ENCODE results near the gene KCTD2. TPM values are rescaled to one million over a fixed set of nuclear protein-coding genes. Genes with fewer than 3 reads are reported as not detected.
"Not testable (repeated sequence)": the region's sequence is repeated elsewhere in the genome, so short reads cannot be mapped to it uniquely, and the experiment has no call there.

Gene KCTD2
- polyA plus RNA-seq, 1 of the 3 experiments (the other 2 are of a cell fraction): 27.5 TPM

DNA sequence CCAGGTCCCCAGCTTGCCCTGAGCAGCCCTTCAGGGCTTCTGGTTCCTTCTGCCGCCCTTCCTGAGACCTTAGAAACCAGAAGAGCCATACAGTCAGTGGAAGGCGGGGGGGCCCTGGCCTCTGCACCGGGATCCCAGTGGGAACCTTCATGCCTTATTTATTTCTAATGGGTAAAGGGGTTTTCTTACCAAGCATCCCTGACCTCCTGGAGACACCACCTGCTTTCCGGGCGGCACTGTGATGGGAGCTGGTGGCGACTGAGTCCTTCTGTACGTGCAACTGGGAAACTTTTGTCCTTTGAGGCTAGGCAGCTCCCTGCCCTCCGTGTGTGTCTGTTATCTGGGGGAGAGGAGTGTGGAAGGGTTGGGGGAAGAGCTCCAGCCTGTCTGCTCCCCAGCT, 41.7 kb upstream of the KCTD2 start:
- H3K9me2 ChIP-seq: no peaks in the 10 kb centered on the region
- no peak for TF ChIP-seq RXRA (IDR thresholded peaks at IDR 0.05; ENCODE audit: borderline replicate concordance, low read depth)
- TF ChIP-seq, protein P1, sequence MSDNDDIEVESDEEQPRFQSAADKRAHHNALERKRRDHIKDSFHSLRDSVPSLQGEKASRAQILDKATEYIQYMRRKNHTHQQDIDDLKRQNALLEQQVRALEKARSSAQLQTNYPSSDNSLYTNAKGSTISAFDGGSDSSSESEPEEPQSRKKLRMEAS (IDR thresholded peaks at IDR 0.05; ENCODE audit: low read depth): no peak
- TF ChIP-seq JUND (IDR thresholded peaks at IDR 0.05): no peak
- TF ChIP-seq, protein P2, sequence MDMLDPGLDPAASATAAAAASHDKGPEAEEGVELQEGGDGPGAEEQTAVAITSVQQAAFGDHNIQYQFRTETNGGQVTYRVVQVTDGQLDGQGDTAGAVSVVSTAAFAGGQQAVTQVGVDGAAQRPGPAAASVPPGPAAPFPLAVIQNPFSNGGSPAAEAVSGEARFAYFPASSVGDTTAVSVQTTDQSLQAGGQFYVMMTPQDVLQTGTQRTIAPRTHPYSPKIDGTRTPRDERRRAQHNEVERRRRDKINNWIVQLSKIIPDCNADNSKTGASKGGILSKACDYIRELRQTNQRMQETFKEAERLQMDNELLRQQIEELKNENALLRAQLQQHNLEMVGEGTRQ (IDR thresholded peaks at IDR 0.05; ENCODE audit: borderline replicate concordance, low read depth, low read length): no peak
- no peak for TF ChIP-seq FOXM1 (IDR thresholded peaks at IDR 0.05; ENCODE audit: low read depth)
- no peak for TF ChIP-seq EZH2phosphoT487 (IDR thresholded peaks at IDR 0.05; ENCODE audit: borderline replicate concordance, low read depth)
- TF ChIP-seq POLR2AphosphoS5 (IDR thresholded peaks at IDR 0.05; ENCODE audit: low read depth, low read length): no peak
- TF ChIP-seq, protein P3, sequence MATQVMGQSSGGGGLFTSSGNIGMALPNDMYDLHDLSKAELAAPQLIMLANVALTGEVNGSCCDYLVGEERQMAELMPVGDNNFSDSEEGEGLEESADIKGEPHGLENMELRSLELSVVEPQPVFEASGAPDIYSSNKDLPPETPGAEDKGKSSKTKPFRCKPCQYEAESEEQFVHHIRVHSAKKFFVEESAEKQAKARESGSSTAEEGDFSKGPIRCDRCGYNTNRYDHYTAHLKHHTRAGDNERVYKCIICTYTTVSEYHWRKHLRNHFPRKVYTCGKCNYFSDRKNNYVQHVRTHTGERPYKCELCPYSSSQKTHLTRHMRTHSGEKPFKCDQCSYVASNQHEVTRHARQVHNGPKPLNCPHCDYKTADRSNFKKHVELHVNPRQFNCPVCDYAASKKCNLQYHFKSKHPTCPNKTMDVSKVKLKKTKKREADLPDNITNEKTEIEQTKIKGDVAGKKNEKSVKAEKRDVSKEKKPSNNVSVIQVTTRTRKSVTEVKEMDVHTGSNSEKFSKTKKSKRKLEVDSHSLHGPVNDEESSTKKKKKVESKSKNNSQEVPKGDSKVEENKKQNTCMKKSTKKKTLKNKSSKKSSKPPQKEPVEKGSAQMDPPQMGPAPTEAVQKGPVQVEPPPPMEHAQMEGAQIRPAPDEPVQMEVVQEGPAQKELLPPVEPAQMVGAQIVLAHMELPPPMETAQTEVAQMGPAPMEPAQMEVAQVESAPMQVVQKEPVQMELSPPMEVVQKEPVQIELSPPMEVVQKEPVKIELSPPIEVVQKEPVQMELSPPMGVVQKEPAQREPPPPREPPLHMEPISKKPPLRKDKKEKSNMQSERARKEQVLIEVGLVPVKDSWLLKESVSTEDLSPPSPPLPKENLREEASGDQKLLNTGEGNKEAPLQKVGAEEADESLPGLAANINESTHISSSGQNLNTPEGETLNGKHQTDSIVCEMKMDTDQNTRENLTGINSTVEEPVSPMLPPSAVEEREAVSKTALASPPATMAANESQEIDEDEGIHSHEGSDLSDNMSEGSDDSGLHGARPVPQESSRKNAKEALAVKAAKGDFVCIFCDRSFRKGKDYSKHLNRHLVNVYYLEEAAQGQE (IDR thresholded peaks at IDR 0.05; ENCODE audit: low read depth, low read length): no peak
- no peak for TF ChIP-seq FOXJ3 (CRISPR knock-in tag; IDR thresholded peaks at IDR 0.05)
- no peak for TF ChIP-seq SMC3 (IDR thresholded peaks at IDR 0.05; ENCODE audit: low read depth, low read length)
- no peak for TF ChIP-seq ELF1 (IDR thresholded peaks at IDR 0.05)
- POLR2A ChIA-PET: interaction anchor here (0.6 to 5.3 kb wide), 3 partner anchors 16 to 831 kb away, joined by 3 to 23 read pairs (median 3); no protein-coding TSS in a partner anchor
- CTCF ChIA-PET: interaction anchor here (0.7 to 19.8 kb wide), 7 partner anchors 8 to 85 kb away, joined by 3 to 295 read pairs (median 3); no protein-coding TSS in a partner anchor
- H3K4me2 ChIP-seq: no peak overlapping the region
- H3K9ac ChIP-seq: no peak overlapping the region
- H3K4me3 ChIP-seq (ENCODE audit: low read depth in 2 of 2, low read length in 1 of 2): no peak overlapping the region
- no peaks in the 10 kb centered on the region for H3K9me3 ChIP-seq
- H2AFZ ChIP-seq (ENCODE audit: low read depth): no peak overlapping the region
- DNase-seq: no peak
- H3F3A ChIP-seq (replicated peaks; ENCODE audit: insufficient read depth): no peaks in the 10 kb centered on the region
- H3K4me1 ChIP-seq (ENCODE audit: control insufficient read depth in 1 of 2, insufficient read depth in 2 of 2, low read depth in 1 of 2, low read length in 1 of 2): peaks cover 0 to 1% of the 10 kb centered on the region in 2 experiments; a peak in 1 of 4 replicates
- H3K27ac ChIP-seq (ENCODE audit: low read depth in 2 of 2, low read length in 1 of 2): no peak overlapping the region
- 94% methylated on average over 8 of the region's 8 CpGs for WGBS (ENCODE audit: low lambda C conversion rate)
- no peaks in the 10 kb centered on the region for H4K20me1 ChIP-seq (ENCODE audit: insufficient read depth)
- H3K79me2 ChIP-seq (ENCODE audit: insufficient read depth): no peaks in the 10 kb centered on the region
- peaks cover 18 to 32% of the 10 kb centered on the region in 2 experiments for H3K36me3 ChIP-seq (replicated peaks in 1 of 2; ENCODE audit: control insufficient read depth in 1 of 2, insufficient read depth in 2 of 2, low read length in 1 of 2)
- H3K27me3 ChIP-seq (ENCODE audit: insufficient read depth): no peaks in the 10 kb centered on the region

DNA sequence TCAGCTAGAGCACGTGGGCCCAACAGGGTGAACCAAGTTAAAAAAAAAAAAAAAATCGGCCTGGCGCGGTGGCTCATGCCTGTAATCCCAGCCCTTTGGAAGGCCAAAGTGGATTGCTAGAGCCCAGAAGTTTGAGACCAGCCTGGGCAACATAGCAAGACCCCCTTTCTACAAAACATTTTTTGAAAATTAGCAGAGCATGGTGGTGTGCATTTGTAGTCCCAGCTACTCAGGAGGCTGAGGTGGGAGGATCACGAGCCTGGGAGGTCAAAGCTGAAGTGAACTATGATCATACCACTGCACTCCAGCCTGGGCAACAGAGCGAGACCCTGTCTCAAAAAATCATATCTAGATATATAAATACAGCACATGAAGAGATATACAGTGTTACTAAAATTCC, 40.9 kb upstream of the KCTD2 start:
- not testable (repeated sequence) for H3K9me3 ChIP-seq; DNase-seq; H3K4me3 ChIP-seq (ENCODE audit: low read depth in 2 of 2, low read length in 1 of 2); H3F3A ChIP-seq (replicated peaks; ENCODE audit: insufficient read depth); H4K20me1 ChIP-seq (ENCODE audit: insufficient read depth); H3K9me2 ChIP-seq; H3K27ac ChIP-seq (ENCODE audit: low read depth in 2 of 2, low read length in 1 of 2); H2AFZ ChIP-seq (ENCODE audit: low read depth); H3K79me2 ChIP-seq (ENCODE audit: insufficient read depth); H3K4me1 ChIP-seq (ENCODE audit: control insufficient read depth in 1 of 2, insufficient read depth in 2 of 2, low read depth in 1 of 2, low read length in 1 of 2); H3K4me2 ChIP-seq; H3K27me3 ChIP-seq (ENCODE audit: insufficient read depth); H3K9ac ChIP-seq
- peaks cover 15 to 32% of the 10 kb centered on the region in 2 experiments for H3K36me3 ChIP-seq (replicated peaks in 1 of 2; ENCODE audit: control insufficient read depth in 1 of 2, insufficient read depth in 2 of 2, low read length in 1 of 2)
- CTCF ChIA-PET: interaction anchor here (0.9 to 19.8 kb wide), 9 partner anchors 11 to 83 kb away, joined by 3 to 295 read pairs (median 4); partner anchors contain the start of gene USH1G
- POLR2A ChIA-PET: interaction anchor here (1.1 to 5.3 kb wide), 2 partner anchors 16 to 44 kb away, joined by 3 to 23 read pairs; no protein-coding TSS in a partner anchor
- 92% methylated on average over 6 of the region's 6 CpGs for WGBS (ENCODE audit: low lambda C conversion rate)
